Natural killer cell treated with Interleukin-12 subunit alpha and Interleukin-12 subunit beta and Interleukin-15 and Interleukin-18, amount 100 ng/mL, for 72 hours (primary cell): ENCODE results near the gene EPHA7. TPM values are rescaled to one million over a fixed set of nuclear protein-coding genes. Genes with fewer than 3 reads are reported as not detected.

Experiments
- ATAC-seq, 2 donors: fragments of 150-1000 bp; cut with Tn5 transposase in 1 of 2; sonication (Bioruptor Pico), chemical (Tn5 transposase) in 1 of 2; 2 replicates each; pipeline ENCODE4 v1.10.0; 2021
- DNase-seq: peaks from one replicate; pipeline ENCODE4 v3.0.0; 2022; ENCODE audit warnings: low spot score
- H3K27ac Mint-ChIP-seq, 2 donors: 1 replicate in 1 of 2; 2 replicates in 1 of 2; pipeline ENCODE4 v1.8.0; 2022; ENCODE audit warnings: mixed read lengths in 2 of 2, mild to moderate bottlenecking in 1 of 2, moderate library complexity in 1 of 2
- H3K27me3 Mint-ChIP-seq, 2 donors: 1 replicate in 1 of 2; 2 replicates in 1 of 2; pipeline ENCODE4 v1.8.0; 2022; ENCODE audit warnings: mixed read lengths in 2 of 2
- H3K36me3 Mint-ChIP-seq: one replicate; pipeline ENCODE4 v1.8.0; 2022; ENCODE audit warnings: mixed read lengths
- H3K4me1 Mint-ChIP-seq, 2 donors: 1 replicate in 1 of 2; 2 replicates in 1 of 2; pipeline ENCODE4 v1.8.0; 2022; ENCODE audit warnings: low read depth in 2 of 2, mixed read lengths in 2 of 2, mild to moderate bottlenecking in 1 of 2
- H3K4me3 Mint-ChIP-seq: one replicate; pipeline ENCODE4 v1.8.0; 2022; ENCODE audit warnings: mixed read lengths
- H3K9me3 Mint-ChIP-seq: 2 replicates; pipeline ENCODE4 v1.8.0; 2022; ENCODE audit warnings: mixed read lengths
- total RNA-seq, 2 donors: library from RNA; stranded (reverse); gene quantifications; one replicate each; pipeline ENCODE4 v1.2.3, GENCODE V29; 2022

Gene EPHA7
- total RNA-seq, 2 donors from 2014 or later, result not detected

- no peak overlapping the region for H3K27ac Mint-ChIP-seq
- peaks cover 19 to 20% of the 10 kb centered on the region in 2 donors for H3K27me3 Mint-ChIP-seq
- H3K36me3 Mint-ChIP-seq, result no peaks in the 10 kb centered on the region
- H3K4me1 Mint-ChIP-seq, result peaks cover 0 to 6% of the 10 kb centered on the region in 2 donors
- no peaks in the 10 kb centered on the region for H3K9me3 Mint-ChIP-seq
- H3K4me3 Mint-ChIP-seq, result no peak overlapping the region
- DNase-seq (no peak), ATAC-seq (no peak)
Observed at GRCh38 chr6:93416571-93417420, 2.6 kb downstream of the EPHA7 start.

GRCh38 chr6:93413190-93413589 is 6.2 kb downstream of the EPHA7 start:
- Mint-ChIP-seq H3K36me3 (no peaks in the 10 kb centered on the region), H3K27me3 (peaks cover 7% of the 10 kb centered on the region in 2 donors), H3K4me3 (no peak overlapping the region), H3K4me1 (peaks cover 0 to 3% of the 10 kb centered on the region in 2 donors), H3K27ac (no peak overlapping the region), H3K9me3 (no peaks in the 10 kb centered on the region)
- ATAC-seq, result no peak
- no peak for DNase-seq

DNA sequence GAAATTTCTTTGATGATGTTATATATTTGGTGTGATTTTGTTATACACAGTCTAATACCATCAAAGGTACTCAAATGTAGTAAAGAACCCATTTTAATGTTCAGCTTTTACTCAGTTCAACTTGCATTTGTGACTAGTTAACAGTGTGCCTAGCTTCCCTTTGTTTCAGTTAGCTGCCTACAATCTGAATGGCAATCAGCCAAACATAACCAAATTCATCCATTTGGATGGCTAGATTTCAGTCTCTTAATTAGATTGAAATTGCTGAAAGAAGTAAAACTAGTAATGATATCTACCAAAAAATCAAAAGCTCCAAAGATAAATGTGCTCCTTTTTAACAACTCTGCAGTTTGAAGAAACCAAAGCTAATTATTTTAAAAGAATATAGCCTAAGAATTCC is 6.9 kb downstream of the EPHA7 start:
- no peak overlapping the region for H3K4me3 Mint-ChIP-seq
- no peaks in the 10 kb centered on the region for H3K9me3 Mint-ChIP-seq
- no peak for DNase-seq
- H3K27me3 Mint-ChIP-seq, result peaks cover 2 to 3% of the 10 kb centered on the region in 2 donors
- H3K36me3 Mint-ChIP-seq, result no peaks in the 10 kb centered on the region
- H3K4me1 Mint-ChIP-seq, result peaks cover 0 to 2% of the 10 kb centered on the region in 2 donors
- H3K27ac Mint-ChIP-seq, result no peak overlapping the region
- no peak for ATAC-seq

GRCh38 chr6:93407186-93407585 is 12.2 kb downstream of the EPHA7 start:
- Mint-ChIP-seq H3K36me3 (no peaks in the 10 kb centered on the region), H3K9me3 (peaks cover under 1% of the 10 kb centered on the region), H3K4me1 (no peaks in the 10 kb centered on the region), H3K27me3 (no peaks in the 10 kb centered on the region), H3K27ac (no peak overlapping the region), H3K4me3 (no peak overlapping the region)
- ATAC-seq, result no peak
- no peak for DNase-seq

- H3K4me1 Mint-ChIP-seq, result no peaks in the 10 kb centered on the region
- DNase-seq (no peak), ATAC-seq (no peak)
- H3K27ac Mint-ChIP-seq, result no peak overlapping the region
- peaks cover 7% of the 10 kb centered on the region for H3K9me3 Mint-ChIP-seq
- no peaks in the 10 kb centered on the region for H3K27me3 Mint-ChIP-seq
- H3K36me3 Mint-ChIP-seq, result no peaks in the 10 kb centered on the region
- no peak overlapping the region for H3K4me3 Mint-ChIP-seq
Observed at GRCh38 chr6:93403390-93403789, 16.0 kb downstream of the EPHA7 start.

DNA sequence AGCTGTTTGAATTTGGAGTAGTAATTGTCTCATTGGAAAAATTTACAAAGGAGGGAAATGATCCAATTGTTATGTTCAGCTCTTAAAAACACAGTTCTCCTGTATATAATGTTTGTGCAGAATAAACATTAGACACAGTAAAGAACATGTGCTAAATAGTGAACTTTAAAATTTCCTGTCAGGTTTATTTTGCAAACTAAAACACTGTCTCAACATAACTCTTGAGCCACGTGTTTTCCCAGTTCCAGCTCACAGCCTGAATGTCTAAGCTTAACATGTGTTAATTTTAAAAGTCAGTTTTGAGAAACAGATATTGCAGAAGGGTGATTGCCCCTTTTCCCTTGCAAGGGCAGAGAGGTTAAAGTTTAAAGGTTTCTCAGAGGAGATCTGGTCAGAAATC is 20.6 kb downstream of the EPHA7 start:
- Mint-ChIP-seq H3K27me3 (no peaks in the 10 kb centered on the region), H3K9me3 (peaks cover 7% of the 10 kb centered on the region), H3K36me3 (no peaks in the 10 kb centered on the region), H3K4me1 (no peaks in the 10 kb centered on the region), H3K4me3 (no peak overlapping the region), H3K27ac (no peak overlapping the region)
- ATAC-seq (no peak), DNase-seq (no peak)

- Mint-ChIP-seq H3K27ac (no peak overlapping the region), H3K9me3 (peaks cover 1% of the 10 kb centered on the region), H3K4me3 (no peak overlapping the region), H3K36me3 (no peaks in the 10 kb centered on the region), H3K27me3 (no peaks in the 10 kb centered on the region), H3K4me1 (no peaks in the 10 kb centered on the region)
- ATAC-seq (no peak), DNase-seq (no peak)
Observed at GRCh38 chr6:93394471-93394870, 24.9 kb downstream of the EPHA7 start.

DNA sequence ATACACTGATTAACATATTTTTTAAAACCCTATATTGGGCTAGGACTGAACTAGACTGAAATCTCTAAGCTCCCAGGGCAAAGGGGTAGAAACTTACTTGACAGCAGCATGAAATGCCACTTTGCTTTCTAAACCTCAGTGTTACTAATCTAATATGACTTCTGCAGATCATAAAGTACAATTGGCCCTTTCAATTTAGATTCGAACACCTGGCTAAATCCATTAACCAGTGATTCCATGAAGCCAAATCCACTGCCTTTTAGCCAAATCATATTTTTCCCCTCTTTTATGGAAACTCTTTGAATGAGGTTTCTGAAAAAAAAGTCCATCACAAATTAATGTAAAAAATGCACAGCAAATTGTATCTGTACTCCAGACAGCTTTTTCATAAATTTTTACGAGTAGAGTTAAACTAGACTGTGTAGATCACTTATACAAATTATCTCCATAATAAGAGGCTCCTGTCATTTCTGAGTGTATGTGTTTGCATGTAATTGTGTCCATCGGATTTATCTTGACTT is 25.7 kb downstream of the EPHA7 start:
- Mint-ChIP-seq H3K36me3 (no peaks in the 10 kb centered on the region), H3K27me3 (no peaks in the 10 kb centered on the region), H3K4me1 (no peaks in the 10 kb centered on the region), H3K4me3 (no peak overlapping the region), H3K27ac (no peak overlapping the region), H3K9me3 (no peaks in the 10 kb centered on the region)
- no peak for ATAC-seq
- DNase-seq, result no peak

- Mint-ChIP-seq H3K9me3 (peaks cover 4% of the 10 kb centered on the region), H3K4me1 (no peaks in the 10 kb centered on the region), H3K36me3 (no peaks in the 10 kb centered on the region), H3K4me3 (no peak overlapping the region), H3K27ac (no peak overlapping the region), H3K27me3 (no peaks in the 10 kb centered on the region)
- DNase-seq (no peak), ATAC-seq (no peak)
Observed at GRCh38 chr6:93392797-93393196, 26.6 kb downstream of the EPHA7 start.

GRCh38 chr6:93391965-93392364 is 27.4 kb downstream of the EPHA7 start:
- Mint-ChIP-seq H3K4me1 (no peaks in the 10 kb centered on the region), H3K27me3 (no peaks in the 10 kb centered on the region), H3K27ac (no peak overlapping the region), H3K9me3 (peaks cover 12% of the 10 kb centered on the region), H3K4me3 (no peak overlapping the region), H3K36me3 (no peaks in the 10 kb centered on the region)
- ATAC-seq (no peak), DNase-seq (no peak)

GRCh38 chr6:93389192-93389591 is 30.2 kb downstream of the EPHA7 start:
- peaks cover 15% of the 10 kb centered on the region for H3K9me3 Mint-ChIP-seq
- H3K36me3 Mint-ChIP-seq, result no peaks in the 10 kb centered on the region
- ATAC-seq (no peak), DNase-seq (no peak)
- no peak overlapping the region for H3K27ac Mint-ChIP-seq
- H3K4me3 Mint-ChIP-seq, result no peak overlapping the region
- H3K27me3 Mint-ChIP-seq, result no peaks in the 10 kb centered on the region
- H3K4me1 Mint-ChIP-seq, result no peaks in the 10 kb centered on the region

DNA sequence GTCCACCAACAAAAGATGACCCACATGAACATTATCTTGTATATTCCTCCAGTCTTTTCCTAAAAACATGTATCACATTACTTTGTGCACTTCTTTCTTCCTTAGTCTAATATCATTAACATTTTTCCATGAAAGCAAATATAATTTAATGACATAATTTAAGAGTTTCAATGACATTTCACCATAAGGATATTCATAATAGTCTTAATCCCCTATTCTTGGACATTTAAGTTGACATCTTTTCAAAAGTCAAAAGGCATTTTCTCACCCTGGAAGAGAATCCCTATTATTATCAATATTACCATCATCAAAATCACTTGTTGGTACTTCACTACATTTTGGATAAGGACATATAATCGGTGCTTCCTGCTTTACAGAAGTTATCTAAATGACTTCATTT is 31.3 kb downstream of the EPHA7 start:
- Mint-ChIP-seq H3K4me1 (no peaks in the 10 kb centered on the region), H3K36me3 (no peaks in the 10 kb centered on the region), H3K9me3 (peaks cover 15% of the 10 kb centered on the region), H3K27me3 (no peaks in the 10 kb centered on the region), H3K27ac (no peak overlapping the region), H3K4me3 (no peak overlapping the region)
- DNase-seq, result no peak
- ATAC-seq, result no peak

GRCh38 chr6:93376026-93376540 is 43.3 kb downstream of the EPHA7 start:
- H3K36me3 Mint-ChIP-seq, result no peaks in the 10 kb centered on the region

GRCh38 chr6:93373445-93373844 is 45.9 kb downstream of the EPHA7 start:
- no peaks in the 10 kb centered on the region for H3K27me3 Mint-ChIP-seq
- H3K4me3 Mint-ChIP-seq, result no peak overlapping the region
- no peaks in the 10 kb centered on the region for H3K4me1 Mint-ChIP-seq
- no peaks in the 10 kb centered on the region for H3K36me3 Mint-ChIP-seq
- ATAC-seq (no peak), DNase-seq (no peak)
- peaks cover 12% of the 10 kb centered on the region for H3K9me3 Mint-ChIP-seq
- H3K27ac Mint-ChIP-seq, result no peak overlapping the region

More at GRCh38 chr6:93376026-93376540, 43.3 kb downstream of the EPHA7 start:
- Mint-ChIP-seq H3K4me3 (no peak overlapping the region), H3K9me3 (peaks cover 8% of the 10 kb centered on the region), H3K27ac (no peak overlapping the region), H3K4me1 (no peaks in the 10 kb centered on the region), H3K27me3 (no peaks in the 10 kb centered on the region)
- ATAC-seq, result no peak
- DNase-seq, result no peak
